GM19238 (cell line): ENCODE results near the gene ANKS1B.

Source experiments
- DNase-seq: peaks from one replicate; pipeline ENCODE4 v3.0.0; 2011; ENCODE audit warnings: low spot score; ENCODE audit not compliant: insufficient read length

Gene ANKS1B

DNA sequence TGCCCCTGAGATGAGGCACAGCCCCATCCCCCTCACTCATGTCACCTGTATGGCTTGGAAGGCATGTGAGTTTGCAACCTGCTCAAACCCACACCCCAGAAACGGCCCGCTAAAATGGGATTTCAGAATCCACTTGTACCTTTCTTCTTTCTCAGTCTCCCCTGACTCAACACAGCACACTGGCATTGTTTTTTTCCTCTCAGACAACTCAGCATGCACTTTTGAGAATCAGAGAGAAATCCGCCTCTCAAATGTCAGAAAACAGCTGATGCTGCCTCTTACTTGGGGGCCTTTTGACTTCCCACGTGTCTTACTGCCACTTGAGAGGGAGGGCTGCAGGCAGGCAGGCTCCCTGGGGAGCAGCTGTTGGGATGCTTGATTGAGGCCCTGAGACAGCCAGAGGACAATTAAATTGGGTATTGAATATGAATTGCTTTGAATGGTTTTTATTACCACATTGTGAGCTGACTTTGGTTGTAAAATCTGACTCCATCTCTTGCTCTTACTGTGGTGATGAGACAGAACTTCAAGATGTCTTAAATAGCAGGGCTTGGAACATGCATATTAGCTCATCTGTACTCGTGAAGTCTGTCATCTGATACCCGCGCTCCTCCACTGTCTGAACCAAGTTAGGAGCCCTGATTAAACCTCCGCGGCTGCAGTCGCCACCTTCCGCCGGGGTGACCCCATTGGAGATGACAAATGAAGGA lies 1243.0 kb downstream of the ANKS1B start:
- DNase-seq: no peak

DNA sequence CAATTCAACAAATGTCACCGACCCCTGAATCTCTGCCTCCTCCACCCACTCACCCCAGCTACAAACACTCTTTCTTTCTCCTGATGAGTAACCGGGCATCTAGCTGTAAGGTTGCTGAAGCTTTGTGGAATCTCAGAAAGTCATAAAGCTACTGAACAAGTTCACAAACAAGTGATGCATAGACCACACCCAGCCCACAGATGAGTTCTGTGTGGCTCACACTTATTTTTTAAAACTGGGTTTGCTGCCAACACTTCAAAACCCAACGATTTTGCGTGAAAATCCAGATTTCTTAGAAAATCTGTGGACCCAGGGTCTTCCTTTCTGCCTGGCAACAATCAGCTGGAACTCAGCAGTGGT lies 1243.6 kb downstream of the ANKS1B start:
- DNase-seq: no peak

DNA sequence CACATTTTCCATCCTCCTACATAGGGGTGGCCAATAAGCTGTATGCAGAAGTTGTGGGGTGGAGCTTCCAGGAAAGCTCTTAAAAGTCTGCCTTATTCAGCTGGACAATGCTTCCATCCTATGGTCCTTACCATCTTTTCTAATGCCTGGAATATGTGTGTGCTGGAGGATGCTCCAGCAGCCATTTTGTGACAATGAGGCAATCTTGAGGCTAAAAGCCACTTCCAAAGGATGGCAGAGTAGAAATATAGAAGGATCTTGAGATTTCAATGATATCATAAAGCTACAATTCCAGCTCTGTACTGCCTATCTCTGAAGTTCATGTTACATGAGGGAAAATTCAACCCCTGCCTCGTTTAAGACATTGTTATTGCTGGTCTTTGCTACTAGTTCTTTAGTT lies 1244.0 kb downstream of the ANKS1B start:
- no peak for DNase-seq

DNA sequence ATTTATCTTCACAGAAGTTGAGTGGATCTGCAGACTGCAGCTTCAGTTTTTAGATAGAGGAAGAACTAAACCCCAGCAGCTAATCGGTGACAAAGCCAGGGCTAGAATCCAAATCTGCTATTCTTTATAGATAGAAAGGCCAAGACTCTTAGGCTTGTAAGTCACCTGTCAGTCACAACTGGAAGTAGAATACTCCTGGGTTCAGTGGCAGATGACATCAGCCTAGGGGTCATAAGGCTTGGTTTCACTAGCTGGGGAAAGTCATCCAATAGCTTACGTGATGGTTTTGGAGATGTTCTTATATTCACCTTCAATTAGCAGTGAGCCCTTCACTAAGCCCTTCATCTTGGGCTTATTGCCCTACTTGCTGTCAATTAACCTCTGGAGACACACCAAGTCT lies 1246.2 kb downstream of the ANKS1B start:
- no peak for DNase-seq

DNA sequence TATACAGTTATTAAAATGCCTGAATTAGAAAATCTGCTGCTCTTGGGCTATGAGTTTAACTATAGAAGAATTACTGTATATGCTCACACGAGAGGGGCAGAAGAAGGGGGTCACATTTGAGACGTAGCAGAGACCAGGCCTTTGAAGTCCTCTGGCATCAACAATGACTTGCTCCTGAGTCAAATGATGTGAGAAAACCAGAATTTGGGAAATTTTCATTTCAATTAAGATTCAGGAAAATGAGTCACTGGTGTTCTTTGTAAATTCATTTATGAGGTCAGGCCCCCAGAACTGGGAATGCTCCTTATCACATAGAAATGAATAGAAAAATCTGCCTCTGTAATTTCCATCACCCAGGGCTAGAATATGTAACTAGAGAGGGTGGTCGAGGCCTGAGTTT lies 1246.7 kb downstream of the ANKS1B start:
- no peak for DNase-seq

DNA sequence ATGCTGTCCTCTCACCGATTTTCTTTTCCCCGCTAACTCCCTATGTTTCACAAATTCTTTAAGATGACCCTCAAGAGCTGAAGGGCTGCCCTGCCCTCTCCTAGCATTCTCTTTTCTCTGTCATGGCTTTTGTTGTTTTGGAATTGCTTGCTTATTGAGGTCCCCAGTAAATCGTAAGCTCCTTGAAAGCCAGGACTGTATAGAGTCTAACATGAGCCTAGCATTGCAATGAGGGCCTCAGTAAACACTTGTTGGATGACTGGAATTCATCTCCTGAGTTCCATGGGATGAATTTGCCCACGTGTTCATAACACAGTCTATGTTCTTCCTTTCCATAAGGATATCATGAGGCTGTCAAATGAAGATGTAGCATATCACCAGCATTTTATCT lies 1247.4 kb downstream of the ANKS1B start:
- DNase-seq: no peak

DNA sequence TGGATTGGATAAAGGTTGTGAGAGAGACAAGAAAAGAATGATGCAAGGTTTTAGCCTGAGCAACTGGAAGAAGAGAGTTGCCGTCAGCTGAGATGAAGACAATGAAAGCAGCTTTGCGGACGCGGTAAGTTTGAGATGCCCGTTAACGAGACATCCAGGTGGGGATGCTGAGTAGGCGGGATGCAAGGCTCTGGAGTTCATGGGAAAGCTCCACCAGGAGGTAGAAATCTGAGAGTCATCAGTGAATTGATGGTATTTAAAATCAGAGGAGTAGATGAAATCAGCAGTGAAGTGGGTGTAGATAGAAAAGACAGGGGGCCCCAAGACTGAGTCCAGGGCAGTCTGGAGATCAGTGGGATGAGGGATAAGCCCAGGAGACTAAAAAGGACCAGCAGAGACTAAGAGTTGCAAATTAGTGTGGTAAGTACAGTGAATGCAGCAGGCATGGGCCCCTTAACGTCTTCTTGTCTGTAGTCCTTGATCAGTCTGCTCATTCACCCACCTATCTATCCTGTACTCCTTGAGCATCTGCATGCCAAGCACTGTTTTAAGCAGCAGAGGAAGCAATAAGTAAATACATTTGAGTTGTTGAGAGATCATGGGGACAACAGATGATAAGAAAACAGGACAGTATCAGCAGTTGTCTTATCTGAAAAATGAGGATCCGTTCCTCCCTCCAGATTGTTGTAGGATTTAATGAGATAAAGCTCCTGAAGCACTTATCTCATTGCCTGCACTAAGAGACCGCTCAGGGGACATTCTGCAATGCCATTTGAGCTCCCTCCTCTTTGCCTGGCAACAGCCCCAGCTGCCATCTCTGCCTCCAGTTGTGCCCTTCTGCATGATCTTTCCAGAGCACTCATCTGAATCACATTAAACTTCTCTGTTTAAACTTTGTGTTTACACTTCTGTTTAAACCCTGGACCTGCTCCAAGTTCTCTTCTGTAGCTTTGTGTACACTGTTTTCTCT lies 1248.1 kb downstream of the ANKS1B start:
- DNase-seq: no peak

DNA sequence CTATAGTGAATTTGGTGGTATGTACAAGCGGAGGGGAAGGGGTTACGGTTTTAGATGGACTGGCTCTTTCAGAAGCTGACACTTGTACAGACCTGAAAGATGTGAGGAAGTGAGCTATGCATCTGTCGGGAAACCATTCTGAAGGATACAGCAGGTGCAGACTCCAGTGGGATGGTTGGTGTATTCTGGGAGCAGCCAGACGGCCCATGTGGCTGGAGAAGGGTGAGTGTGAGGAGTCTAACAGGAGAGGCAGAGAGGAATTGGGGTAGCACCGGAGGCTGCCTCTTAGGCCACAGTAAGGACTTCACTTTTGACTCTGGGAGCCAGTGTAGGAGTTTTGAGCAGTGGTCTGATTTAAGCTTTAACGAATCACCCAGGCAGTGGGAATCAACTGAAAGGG lies 1248.9 kb downstream of the ANKS1B start:
- DNase-seq: no peak

DNA sequence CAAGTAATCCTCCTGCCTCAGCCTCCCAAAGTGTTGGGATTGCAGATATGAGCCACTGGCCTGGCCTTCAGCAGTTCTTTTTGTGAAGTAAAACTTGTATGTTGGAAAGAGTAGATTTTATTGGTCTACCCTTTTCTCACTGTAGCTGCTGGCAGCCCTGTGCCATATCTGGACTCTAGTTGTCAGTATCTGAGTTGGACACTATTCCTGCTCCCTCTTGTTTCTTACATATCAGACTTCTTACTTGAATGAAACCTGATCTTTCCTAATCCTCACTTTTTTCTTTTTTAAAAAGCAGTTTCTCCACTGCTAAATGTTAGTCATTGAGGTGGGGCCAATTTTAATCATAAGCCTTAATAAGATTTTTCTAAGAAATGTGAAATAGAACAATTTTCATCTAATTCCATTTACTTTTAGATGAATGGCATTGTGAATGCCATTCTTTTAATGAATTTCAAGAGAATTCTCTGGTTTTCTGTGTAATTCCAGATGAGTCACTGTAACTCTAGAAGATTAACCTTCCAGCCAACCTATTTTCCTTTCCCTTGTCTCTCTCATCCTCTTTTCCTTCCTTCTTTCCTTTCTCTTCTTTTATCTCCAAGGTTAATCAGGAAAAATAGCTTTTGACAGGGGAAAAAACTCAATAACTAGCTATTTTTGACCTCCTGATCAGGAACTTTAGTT lies 1250.9 kb downstream of the ANKS1B start:
- no peak for DNase-seq

DNA sequence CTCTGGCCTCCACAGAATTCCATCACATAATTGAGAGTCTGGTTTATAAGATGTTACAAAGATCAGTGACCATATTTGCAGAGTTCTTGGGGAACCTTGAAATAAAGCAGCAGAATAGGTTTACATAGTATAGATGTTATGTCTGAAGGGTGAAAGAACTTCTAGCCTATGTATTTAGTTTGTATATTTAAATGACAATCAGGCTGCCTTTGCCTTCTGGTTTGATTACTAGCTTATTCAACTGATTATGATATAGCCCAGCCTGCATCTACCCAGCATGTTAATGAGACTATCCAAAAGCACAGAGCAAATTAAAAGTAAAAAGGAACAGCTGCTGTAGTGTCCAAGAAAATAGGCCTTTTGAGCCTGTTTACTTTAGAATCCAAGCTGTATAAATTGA lies 1254.3 kb downstream of the ANKS1B start:
- DNase-seq: no peak

DNA sequence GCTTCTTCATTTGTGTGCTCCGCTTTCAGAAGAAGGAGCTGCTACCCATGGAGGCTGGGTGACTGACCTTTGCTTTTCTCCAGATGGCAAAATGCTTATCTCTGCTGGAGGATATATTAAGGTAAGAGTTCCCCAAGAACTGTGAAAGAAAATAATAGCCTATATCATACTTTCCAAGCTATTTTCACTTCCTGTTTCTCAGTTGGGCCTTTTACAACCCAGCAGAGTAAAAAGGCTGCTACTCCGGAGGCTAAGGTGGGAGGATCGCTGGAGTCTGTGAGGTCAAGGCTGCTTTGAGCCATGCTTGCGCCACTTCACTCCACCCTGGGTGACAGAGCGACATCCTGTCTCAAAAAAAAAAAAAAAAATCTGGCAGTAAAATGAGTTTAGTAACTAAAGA lies 1257.5 kb downstream of the ANKS1B start:
- no peak for DNase-seq

DNA sequence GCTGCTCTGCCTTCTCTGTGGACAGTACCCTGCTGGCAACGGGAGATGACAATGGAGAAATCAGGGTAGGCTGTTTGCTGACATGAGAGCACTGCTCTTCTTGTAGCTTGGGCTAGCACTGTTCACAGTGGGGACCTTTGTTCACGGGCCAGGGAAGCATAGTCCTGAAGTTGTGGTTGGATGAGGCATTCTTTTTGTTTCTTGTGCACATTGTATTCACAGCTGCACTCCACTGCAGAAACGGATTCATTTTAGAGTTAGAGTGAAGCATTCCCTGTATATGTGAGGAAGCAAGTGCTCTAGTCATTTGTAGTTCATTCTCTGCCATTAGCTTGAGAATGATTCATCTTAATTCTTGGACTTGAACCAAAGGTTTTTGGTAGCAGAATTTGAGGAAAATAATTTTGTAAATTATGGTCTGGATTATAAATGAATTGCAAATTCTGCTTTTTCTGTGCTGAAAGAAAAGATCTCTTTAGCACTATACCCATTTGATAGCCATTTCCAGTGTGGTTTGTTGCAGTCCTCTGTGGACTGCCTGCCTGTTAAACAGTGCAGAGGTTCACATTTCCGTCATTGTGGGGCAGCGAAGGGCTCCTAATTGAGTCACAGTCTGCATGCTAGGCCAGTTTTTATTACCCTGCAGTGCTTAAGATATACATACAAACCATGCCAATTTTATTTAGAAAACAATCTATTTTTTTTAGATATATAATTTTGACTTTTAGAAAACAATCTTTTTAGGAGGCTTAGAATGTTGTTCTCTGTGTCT lies 1259.1 kb downstream of the ANKS1B start:
- no peak for DNase-seq

DNA sequence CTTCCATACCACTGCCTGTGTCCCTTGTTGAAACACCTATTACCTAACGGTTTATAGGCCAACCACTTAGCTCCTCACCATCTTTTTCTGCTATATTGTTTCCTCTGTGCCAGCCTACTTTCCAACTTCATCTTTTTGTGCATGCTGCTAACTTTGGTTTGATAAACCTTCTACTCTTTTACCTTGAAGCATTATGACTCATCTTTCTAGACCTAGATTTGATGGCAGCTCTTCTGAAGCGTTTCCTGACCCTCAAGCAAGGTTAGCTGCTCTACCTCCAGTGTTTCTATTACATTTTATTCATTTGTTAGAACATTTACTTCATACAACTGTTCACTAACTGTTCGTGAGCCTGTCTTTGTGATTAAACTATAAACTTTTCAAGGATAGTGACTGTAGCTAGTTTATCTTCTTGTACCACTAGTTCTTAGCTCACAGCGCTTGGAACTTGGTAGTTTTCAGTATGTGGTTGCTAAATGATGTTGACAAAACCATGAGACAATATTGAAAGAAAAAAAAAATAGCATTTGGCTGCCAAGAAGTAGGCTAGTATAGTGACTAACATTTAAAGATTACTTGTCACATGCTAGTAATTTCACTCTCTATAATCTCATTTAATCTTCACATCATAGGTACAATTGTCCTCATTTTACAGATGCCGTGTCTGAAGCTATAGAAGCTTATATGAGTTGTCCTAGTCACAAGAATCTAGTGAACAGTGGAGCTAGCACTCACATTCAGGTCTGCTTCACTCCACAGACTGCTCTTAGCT lies 1260.2 kb downstream of the ANKS1B start:
- no peak for DNase-seq

DNA sequence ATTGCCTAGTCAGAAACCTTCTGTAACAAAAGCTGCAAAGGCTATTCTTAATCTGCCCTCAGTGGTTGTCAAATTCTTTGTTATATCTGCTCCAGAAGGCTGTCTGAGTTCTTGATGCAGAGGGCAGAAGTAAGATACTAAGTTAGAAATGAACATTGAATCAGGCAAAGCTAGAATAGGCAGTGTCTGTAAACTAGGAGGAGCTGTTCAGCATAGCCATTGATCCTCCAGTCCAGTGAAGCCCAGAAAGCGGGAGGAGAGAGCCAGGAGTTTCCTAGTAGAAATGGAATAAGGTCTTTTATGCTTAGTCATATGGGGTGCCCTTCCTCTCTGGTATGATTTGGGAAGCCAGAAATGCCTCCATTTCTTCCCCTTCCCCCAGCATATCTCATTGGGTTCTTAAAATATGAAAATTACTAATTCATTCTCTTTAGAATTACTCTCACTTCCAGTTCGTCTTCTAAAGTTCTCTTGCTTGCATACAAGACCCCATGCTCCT lies 1263.5 kb downstream of the ANKS1B start:
- no peak for DNase-seq

DNA sequence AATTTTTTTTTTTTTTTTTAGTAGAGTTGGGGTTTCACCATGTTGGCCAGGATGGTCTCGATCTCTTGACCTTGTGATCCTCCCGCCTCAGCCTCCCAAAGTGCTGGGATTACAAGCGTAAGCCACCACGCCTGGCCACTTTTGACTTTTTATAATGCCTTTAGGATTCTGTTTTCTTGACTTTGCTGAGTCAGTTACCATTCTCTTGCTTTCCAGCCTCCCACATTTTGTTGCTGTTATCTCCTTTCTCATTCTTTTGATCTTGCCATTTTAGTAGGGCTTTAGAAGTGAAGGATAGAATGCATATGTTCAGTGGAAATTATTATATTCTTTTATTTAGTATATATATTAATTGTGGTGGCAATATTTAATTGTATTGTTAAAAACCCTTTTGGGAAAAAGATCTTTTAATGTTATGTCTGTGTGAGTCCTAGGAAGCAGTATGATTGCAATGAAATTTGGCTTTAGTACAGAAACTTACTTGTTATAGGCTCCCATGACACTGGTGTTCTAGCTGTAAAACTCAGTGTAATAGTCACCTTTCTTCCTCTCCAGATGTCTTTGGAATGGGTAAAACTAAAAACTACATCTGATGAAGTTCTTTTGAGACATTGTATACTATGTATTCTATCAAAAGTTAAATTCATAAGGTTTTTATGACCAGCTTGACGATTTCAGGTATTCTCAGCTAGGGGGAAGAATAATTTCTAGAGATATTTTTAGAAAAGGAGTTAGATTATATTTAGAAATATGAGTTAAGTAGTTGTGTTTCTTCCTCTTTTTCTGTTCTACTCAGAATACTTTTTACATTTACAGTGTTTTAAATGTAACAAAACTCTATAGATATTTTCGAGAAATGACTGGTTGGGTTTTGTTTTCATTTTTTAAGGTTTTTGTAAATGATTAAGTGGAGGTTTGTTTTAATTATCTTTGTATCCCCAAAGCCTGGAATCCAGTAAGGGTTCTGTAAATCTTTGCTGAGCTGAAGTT lies 1264.9 kb downstream of the ANKS1B start:
- DNase-seq: no peak

DNA sequence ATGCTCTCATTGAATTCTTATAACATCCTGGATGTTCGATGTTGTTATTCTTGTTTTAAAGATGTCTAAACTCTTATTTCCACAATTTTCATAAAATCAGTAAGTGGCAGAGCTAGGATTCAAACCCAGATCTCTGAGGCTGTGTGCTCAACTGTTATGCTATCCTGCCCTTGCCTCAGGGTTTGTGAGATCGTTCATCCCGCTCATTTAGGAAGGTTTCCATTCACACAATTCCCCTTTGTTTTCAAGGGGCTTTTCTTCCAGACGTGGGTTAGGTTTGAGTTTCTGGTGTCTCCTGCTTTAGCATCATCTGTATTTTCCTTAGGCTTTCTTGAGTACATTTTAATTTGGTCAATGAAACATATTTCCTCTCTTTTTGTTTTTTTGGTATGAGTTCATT lies 1270.3 kb downstream of the ANKS1B start:
- no peak for DNase-seq

DNA sequence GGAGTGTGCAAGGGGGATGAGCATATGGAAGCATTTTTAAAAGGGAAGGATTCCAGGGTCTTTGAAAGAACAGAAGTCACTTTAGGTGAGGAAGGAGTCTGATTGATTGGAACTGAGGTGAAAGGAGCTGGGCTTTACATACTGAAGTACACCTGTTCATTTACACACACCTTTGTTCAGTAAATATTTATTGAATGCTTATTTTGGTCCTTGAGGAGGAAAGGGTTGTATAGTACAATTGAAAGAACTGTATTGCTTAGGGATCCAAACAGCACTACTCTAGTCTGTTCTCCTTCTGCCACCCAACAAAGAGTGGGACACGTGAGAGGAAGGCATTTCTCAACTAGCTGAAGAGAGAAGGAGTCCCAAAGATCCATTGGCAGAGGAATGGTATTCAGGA lies 1275.7 kb downstream of the ANKS1B start:
- DNase-seq: no peak

DNA sequence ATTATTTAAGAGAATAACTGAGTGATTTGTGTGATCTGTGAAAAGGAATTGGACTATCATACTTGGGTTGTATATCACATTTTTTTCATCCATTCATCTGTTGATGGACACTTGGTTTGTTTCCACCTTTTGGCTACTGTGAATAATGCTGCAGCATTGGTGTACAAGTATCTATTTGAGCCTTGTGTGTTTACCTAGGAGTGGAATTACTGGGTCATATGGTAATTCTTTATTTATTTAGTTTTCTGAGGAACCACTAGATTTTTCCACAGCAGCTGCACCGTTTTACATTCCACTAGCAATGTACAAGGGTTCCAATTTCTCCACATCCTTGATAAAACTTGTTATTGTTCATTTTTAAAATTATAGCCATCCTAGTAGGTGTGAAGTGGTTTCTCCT lies 1283.6 kb downstream of the ANKS1B start:
- DNase-seq: no peak

DNA sequence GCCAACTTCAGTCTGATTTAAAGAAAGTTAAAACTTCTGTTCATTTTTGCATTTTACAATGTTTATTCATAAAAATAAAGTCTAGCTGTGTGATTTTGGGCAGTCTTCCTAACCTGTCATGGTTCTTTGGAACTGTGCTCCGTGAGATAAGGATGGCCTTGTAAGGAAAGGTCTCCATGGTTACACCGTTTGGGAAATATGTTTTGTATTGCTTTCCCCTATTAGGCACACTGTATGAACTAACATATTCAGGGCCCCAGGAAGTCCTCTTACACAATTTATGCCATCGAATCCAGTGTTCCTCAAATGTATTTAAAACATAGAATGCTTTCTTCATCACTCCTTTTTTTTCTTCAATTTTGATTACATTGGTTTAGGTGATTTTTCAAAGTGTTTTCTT lies 1285.2 kb downstream of the ANKS1B start:
- no peak for DNase-seq
